ENCODE measurements around the gene GPC5.
"Not testable (repeated sequence)": the region's sequence is repeated elsewhere in the genome, so short reads cannot be mapped to it uniquely, and the experiment has no call there.

The GPC5 gene

GRCh38 chr13:91797567-91797966, 399.1 kb downstream of the GPC5 start:
- H3K27ac ChIP-seq (ENCODE audit: low read length) = no peak overlapping the region
- TF ChIP-seq CTCF (IDR thresholded peaks at IDR 0.05; ENCODE audit: low read depth, low read length) (no peak), EZH2phosphoT487 (IDR thresholded peaks at IDR 0.05; ENCODE audit: low read depth) (no peak)

GRCh38 chr13:91798338-91798737, 399.9 kb downstream of the GPC5 start:
- H3K4me3 ChIP-seq (ENCODE audit: low read length); H3K4me1 ChIP-seq (ENCODE audit: low read length); H3K9me3 ChIP-seq (ENCODE audit: insufficient read depth, low read length); H2AFZ ChIP-seq (ENCODE audit: low read depth, low read length); H3K36me3 ChIP-seq (replicated peaks; ENCODE audit: low read depth, low read length); H3K4me2 ChIP-seq (ENCODE audit: low read length); H3K9ac ChIP-seq (ENCODE audit: low read length); H3K27me3 ChIP-seq (ENCODE audit: low read depth, low read length); H3K79me2 ChIP-seq (ENCODE audit: low read length); H3K27ac ChIP-seq (ENCODE audit: low read length); H4K20me1 ChIP-seq (ENCODE audit: insufficient read depth, low read length): not testable (repeated sequence)

More at GRCh38 chr13:91797567-91797966, 399.1 kb downstream of the GPC5 start:
- Histone ChIP-seq H3K4me1 (ENCODE audit: low read length) (no peaks in the 10 kb centered on the region), H3K36me3 (replicated peaks; ENCODE audit: low read depth, low read length) (no peaks in the 10 kb centered on the region), H3K27me3 (ENCODE audit: low read depth, low read length) (no peaks in the 10 kb centered on the region), H3K4me3 (ENCODE audit: low read length) (no peak overlapping the region), H2AFZ (ENCODE audit: low read depth, low read length) (no peak overlapping the region), H3K4me2 (ENCODE audit: low read length) (no peak overlapping the region), H3K9me3 (ENCODE audit: insufficient read depth, low read length) (peaks cover 7% of the 10 kb centered on the region; the same call in 1 of the 2 replicates), H3K9ac (ENCODE audit: low read length) (no peak overlapping the region), H3K79me2 (ENCODE audit: low read length) (no peaks in the 10 kb centered on the region), H4K20me1 (ENCODE audit: insufficient read depth, low read length) (no peaks in the 10 kb centered on the region)

GRCh38 chr13:91801772-91802171, 403.4 kb downstream of the GPC5 start:
- not testable (repeated sequence) for H3K9ac ChIP-seq (ENCODE audit: low read length); H2AFZ ChIP-seq (ENCODE audit: low read depth, low read length); H3K4me3 ChIP-seq (ENCODE audit: low read length); H3K79me2 ChIP-seq (ENCODE audit: low read length); H3K9me3 ChIP-seq (ENCODE audit: insufficient read depth, low read length); H3K36me3 ChIP-seq (replicated peaks; ENCODE audit: low read depth, low read length); H3K27me3 ChIP-seq (ENCODE audit: low read depth, low read length); H4K20me1 ChIP-seq (ENCODE audit: insufficient read depth, low read length); H3K4me2 ChIP-seq (ENCODE audit: low read length); H3K27ac ChIP-seq (ENCODE audit: low read length); H3K4me1 ChIP-seq (ENCODE audit: low read length)

DNA sequence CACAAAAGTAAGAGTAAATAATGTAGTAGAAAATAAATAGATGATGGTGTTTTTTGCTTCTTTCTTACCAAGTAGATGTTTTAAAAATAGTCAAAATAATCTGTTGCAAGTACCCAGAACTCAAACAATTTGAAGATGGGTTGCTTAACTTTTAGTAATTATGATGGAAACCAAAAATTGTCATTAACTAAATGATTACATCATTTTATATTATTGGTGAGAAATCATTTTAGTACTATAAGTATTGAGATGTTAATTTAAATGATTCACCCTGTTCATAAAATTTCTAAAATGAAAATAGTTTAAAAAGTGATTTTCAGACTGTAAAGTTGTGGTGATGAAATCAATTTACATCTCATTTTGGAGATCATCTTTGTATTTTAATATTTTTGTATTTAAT, 404.5 kb downstream of the GPC5 start:
- H4K20me1 ChIP-seq (ENCODE audit: insufficient read depth, low read length) = no peaks in the 10 kb centered on the region
- no peaks in the 10 kb centered on the region for H3K27me3 ChIP-seq (ENCODE audit: low read depth, low read length)
- TF ChIP-seq CTCF (IDR thresholded peaks at IDR 0.05; ENCODE audit: low read depth, low read length) (no peak), EZH2phosphoT487 (IDR thresholded peaks at IDR 0.05; ENCODE audit: low read depth) (no peak)
- H3K9me3 ChIP-seq (ENCODE audit: insufficient read depth, low read length) = peaks cover 5% of the 10 kb centered on the region; the same call in 1 of the 2 replicates
- no peaks in the 10 kb centered on the region for H3K4me1 ChIP-seq (ENCODE audit: low read length)
- H3K4me3 ChIP-seq (ENCODE audit: low read length) = no peak overlapping the region
- no peaks in the 10 kb centered on the region for H3K79me2 ChIP-seq (ENCODE audit: low read length)
- no peaks in the 10 kb centered on the region for H3K36me3 ChIP-seq (replicated peaks; ENCODE audit: low read depth, low read length)
- H2AFZ ChIP-seq (ENCODE audit: low read depth, low read length) = no peak overlapping the region
- H3K4me2 ChIP-seq (ENCODE audit: low read length) = no peak overlapping the region
- H3K9ac ChIP-seq (ENCODE audit: low read length) = no peak overlapping the region
- H3K27ac ChIP-seq (ENCODE audit: low read length) = no peak overlapping the region

DNA sequence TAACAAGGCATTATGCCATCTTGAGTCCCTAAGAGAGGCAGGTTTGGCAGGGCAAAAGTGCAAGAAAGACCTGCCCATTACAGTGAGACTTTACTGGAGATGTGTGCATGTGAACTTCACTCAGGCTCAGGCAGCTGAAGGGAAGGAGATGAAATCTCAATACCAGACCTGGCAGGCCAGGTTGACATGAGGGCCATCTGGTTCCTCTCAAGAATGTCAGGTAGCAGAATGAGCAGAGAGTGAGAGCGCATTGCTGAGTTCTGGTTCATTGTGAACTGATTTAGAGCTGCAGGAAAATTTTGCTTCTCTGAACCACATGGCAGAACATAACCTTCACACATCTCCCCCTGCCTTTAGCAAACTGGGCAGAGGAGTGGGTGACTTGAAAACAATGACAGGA, 406.3 kb downstream of the GPC5 start:
- H2AFZ ChIP-seq (ENCODE audit: low read depth, low read length) = no peak overlapping the region
- H3K9me3 ChIP-seq (ENCODE audit: insufficient read depth, low read length) = no peaks in the 10 kb centered on the region
- no peak overlapping the region for H3K4me2 ChIP-seq (ENCODE audit: low read length)
- no peaks in the 10 kb centered on the region for H4K20me1 ChIP-seq (ENCODE audit: insufficient read depth, low read length)
- H3K79me2 ChIP-seq (ENCODE audit: low read length) = no peaks in the 10 kb centered on the region
- no peak overlapping the region for H3K4me3 ChIP-seq (ENCODE audit: low read length)
- no peak overlapping the region for H3K9ac ChIP-seq (ENCODE audit: low read length)
- TF ChIP-seq CTCF (IDR thresholded peaks at IDR 0.05; ENCODE audit: low read depth, low read length) (no peak), EZH2phosphoT487 (IDR thresholded peaks at IDR 0.05; ENCODE audit: low read depth) (no peak)
- H3K4me1 ChIP-seq (ENCODE audit: low read length) = no peaks in the 10 kb centered on the region
- H3K27me3 ChIP-seq (ENCODE audit: low read depth, low read length) = no peaks in the 10 kb centered on the region
- no peak overlapping the region for H3K27ac ChIP-seq (ENCODE audit: low read length)
- H3K36me3 ChIP-seq (replicated peaks; ENCODE audit: low read depth, low read length) = no peaks in the 10 kb centered on the region

Data from OCI-LY3 (cell line).